H1 (cell line): ENCODE data around the gene ACACB.

Experiments used
- EZH2 ChIP-seq: fragments of 200-600 bp; sonication (generic); IDR thresholded peaks from 2 replicates; pipeline ENCODE4 v1.7.1; 2012; ENCODE audit warnings: low read depth, mild to moderate bottlenecking, moderate library complexity, low read length, inconsistent platforms; ENCODE audit not compliant: severe bottlenecking
- HDAC2 ChIP-seq, 2 experiments: fragments of 300-600 bp in 1 of 2; sonication (generic) in 1 of 2; IDR thresholded peaks; 2 replicates each; pipeline ENCODE4 v1.6.1; 2011 to 2012; ENCODE audit warnings: low read depth in 2 of 2, low read length in 2 of 2, mild to moderate bottlenecking in 2 of 2, moderate library complexity in 2 of 2, borderline replicate concordance in 1 of 2, inconsistent platforms in 1 of 2
- JUN ChIP-seq: IDR thresholded peaks from 2 replicates; pipeline ENCODE4 v1.6.1; 2011; ENCODE audit warnings: low read depth, mild to moderate bottlenecking, improper control_type of control experiment, low read length
- POLR2A ChIP-seq, 2 experiments: IDR thresholded peaks; 1 replicate in 1 of 2; 2 replicates in 1 of 2; pipeline ENCODE4 v1.6.1; 2011; ENCODE audit warnings: low read depth in 2 of 2, low read length in 2 of 2, mild to moderate bottlenecking in 2 of 2; ENCODE audit errors: control extremely low read depth in 1 of 2
- RXRA ChIP-seq: IDR thresholded peaks from 2 replicates; pipeline ENCODE4 v1.6.1; 2011; ENCODE audit warnings: low read depth, mild to moderate bottlenecking, low read length, moderate library complexity; ENCODE audit not compliant: insufficient read depth
- TF ChIP-seq, protein P1 (sequence below), 3 experiments: IDR thresholded peaks; 1 replicate in 2 of 3; 2 replicates in 1 of 3; pipeline versions ENCODE4 v1.5.1 to v1.6.1; 2011; ENCODE audit warnings: low read length in 3 of 3, mild to moderate bottlenecking in 3 of 3, inconsistent platforms in 2 of 3, low read depth in 1 of 3, moderate library complexity in 1 of 3; ENCODE audit not compliant: insufficient read depth in 1 of 3; ENCODE audit errors: control extremely low read depth in 1 of 3

DNA sequence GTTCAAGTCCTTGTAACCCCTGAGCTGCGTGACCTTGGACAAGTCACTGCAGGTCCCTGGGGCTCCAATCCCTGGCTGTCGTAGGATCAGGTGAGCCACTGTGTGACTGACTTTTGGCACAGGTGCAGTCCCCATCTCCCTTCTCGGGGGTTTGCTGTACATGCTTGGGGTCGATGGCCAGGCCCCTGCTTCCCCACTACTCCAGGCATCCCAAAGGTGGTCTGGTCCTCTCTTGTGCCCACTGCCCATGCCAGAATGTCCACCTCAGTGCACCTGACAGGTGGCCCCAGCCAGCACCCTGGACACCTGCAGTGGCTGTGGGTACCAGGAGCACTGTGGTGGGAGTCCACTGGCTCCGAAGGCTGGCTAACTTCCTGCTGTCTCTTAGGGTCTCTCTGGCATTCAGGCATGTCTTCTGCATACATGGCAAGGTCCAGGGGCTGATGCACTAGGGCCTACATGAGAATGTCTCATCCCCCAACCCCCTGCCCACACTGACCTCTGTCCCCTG lies 178.0 kb downstream of the ACACB start:
- no peak for TF ChIP-seq JUN
- no peak for TF ChIP-seq HDAC2 (IDR thresholded peaks at IDR 0.05; ENCODE audit: borderline replicate concordance in 1 of 2, low read depth in 2 of 2, low read length in 2 of 2)
- TF ChIP-seq, protein P1, sequence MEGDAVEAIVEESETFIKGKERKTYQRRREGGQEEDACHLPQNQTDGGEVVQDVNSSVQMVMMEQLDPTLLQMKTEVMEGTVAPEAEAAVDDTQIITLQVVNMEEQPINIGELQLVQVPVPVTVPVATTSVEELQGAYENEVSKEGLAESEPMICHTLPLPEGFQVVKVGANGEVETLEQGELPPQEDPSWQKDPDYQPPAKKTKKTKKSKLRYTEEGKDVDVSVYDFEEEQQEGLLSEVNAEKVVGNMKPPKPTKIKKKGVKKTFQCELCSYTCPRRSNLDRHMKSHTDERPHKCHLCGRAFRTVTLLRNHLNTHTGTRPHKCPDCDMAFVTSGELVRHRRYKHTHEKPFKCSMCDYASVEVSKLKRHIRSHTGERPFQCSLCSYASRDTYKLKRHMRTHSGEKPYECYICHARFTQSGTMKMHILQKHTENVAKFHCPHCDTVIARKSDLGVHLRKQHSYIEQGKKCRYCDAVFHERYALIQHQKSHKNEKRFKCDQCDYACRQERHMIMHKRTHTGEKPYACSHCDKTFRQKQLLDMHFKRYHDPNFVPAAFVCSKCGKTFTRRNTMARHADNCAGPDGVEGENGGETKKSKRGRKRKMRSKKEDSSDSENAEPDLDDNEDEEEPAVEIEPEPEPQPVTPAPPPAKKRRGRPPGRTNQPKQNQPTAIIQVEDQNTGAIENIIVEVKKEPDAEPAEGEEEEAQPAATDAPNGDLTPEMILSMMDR (IDR thresholded peaks at IDR 0.05; ENCODE audit: control extremely low read depth in 1 of 3, insufficient read depth in 1 of 3, low read depth in 1 of 3, low read length in 3 of 3): no peak
- no peak for TF ChIP-seq RXRA
- no peak for TF ChIP-seq POLR2A (IDR thresholded peaks at IDR 0.05; ENCODE audit: control extremely low read depth in 1 of 2, low read depth in 2 of 2, low read length in 2 of 2)
- TF ChIP-seq EZH2: no peak
